AG04450 (cell line): ENCODE results near the gene RAB11B. TPM values are rescaled to one million over a fixed set of nuclear protein-coding genes. Genes with fewer than 3 reads are reported as not detected.
"Not testable (repeated sequence)": the region's sequence is repeated elsewhere in the genome, so short reads cannot be mapped to it uniquely, and the experiment has no call there.

ENCODE experiments used
- CTCF ChIA-PET: fragments of 300-600, 350-600 bp; formaldehyde crosslinking; extraction: SDS; loops from one replicate; lab custom pipeline; 2022; ENCODE audit warnings: antibody characterized with exemption, inconsistent platforms; lab: Charles Lee
- POLR2A ChIA-PET: fragments of 350-600 bp; formaldehyde crosslinking; extraction: SDS; loops from one replicate; lab custom pipeline; 2021; ENCODE audit warnings: antibody characterized with exemption, inconsistent platforms; lab: Yijun Ruan, JAX
- DNase-seq: peaks from one replicate; pipeline ENCODE4 v3.0.0-alpha.2; 2011; ENCODE audit warnings: low read depth, low spot score
- H3K27ac ChIP-seq: one replicate; pipeline ENCODE4 v1.5.1; 2012; ENCODE audit warnings: low read depth, low read length, control low read depth
- H3K27me3 ChIP-seq: one replicate; pipeline ENCODE4 v1.6.0; 2012; ENCODE audit warnings: low read length; ENCODE audit not compliant: control insufficient read depth, insufficient read depth
- H3K4me3 ChIP-seq: 2 replicates; pipeline ENCODE4 v1.5.1; 2011; ENCODE audit warnings: mild to moderate bottlenecking, low read depth, low read length, control low read depth
- H3K9me3 ChIP-seq: 2 replicates; pipeline ENCODE4 v1.5.1; 2012; ENCODE audit warnings: low read length; ENCODE audit not compliant: control insufficient read depth, insufficient read depth
- polyA plus RNA-seq: library from polyadenylated mRNA; depleted of rRNA; stranded (reverse); fragments of >200 nt; gene quantifications from 2 replicates; pipeline ENCODE4 v1.2.3, GENCODE V29; 2011
- TF ChIP-seq, protein P1 (sequence below): IDR thresholded peaks from 2 replicates; pipeline ENCODE4 v1.5.1; 2011; ENCODE audit warnings: low read depth, low read length, control low read depth, inconsistent platforms

RAB11B gene
- polyA plus RNA-seq, 1 experiment: 25.3 TPM

DNA sequence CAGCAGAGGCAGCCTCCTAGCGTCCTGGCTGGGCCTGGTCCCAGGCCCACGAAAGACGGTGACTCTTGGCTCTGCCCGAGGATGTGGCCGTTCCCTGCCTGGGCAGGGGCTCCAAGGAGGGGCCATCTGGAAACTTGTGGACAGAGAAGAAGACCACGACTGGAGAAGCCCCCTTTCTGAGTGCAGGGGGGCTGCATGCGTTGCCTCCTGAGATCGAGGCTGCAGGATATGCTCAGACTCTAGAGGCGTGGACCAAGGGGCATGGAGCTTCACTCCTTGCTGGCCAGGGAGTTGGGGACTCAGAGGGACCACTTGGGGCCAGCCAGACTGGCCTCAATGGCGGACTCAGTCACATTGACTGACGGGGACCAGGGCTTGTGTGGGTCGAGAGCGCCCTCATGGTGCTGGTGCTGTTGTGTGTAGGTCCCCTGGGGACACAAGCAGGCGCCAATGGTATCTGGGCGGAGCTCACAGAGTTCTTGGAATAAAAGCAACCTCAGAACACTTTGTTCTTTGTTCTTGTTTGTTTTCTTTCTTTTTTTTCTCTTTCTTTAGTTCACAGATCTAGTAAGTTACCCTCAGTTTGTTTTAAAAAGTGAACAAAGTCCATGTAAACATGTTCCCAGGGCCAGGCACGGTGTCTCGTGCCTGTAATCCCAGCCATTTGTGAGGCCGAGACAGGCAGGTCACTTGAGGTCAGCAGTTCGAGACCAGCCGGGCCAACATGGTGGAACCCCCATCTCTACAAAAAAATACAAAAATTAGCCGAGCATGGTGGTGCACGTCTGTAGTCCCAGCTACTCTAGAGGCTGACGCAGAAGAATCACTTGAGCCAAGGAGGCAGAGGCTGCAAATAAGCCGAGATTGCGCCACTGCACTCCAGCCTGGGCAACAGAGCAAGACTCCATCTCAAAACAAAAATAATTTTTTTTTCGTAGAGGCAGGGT lies 16.0 kb upstream of the RAB11B start:
- ChIA-PET CTCF (interaction anchor here (0.6 kb wide), 1 partner anchor 16 kb away, joined by 3 read pairs; the partner anchor contains the start of gene RAB11B), POLR2A (no interaction called here)
- Histone ChIP-seq H3K9me3 (no peaks in the 10 kb centered on the region; the same call in 1 of the 2 replicates), H3K27me3 (no peaks in the 10 kb centered on the region), H3K4me3 (no peak overlapping the region), H3K27ac (no peak overlapping the region)
- TF ChIP-seq, protein P1, sequence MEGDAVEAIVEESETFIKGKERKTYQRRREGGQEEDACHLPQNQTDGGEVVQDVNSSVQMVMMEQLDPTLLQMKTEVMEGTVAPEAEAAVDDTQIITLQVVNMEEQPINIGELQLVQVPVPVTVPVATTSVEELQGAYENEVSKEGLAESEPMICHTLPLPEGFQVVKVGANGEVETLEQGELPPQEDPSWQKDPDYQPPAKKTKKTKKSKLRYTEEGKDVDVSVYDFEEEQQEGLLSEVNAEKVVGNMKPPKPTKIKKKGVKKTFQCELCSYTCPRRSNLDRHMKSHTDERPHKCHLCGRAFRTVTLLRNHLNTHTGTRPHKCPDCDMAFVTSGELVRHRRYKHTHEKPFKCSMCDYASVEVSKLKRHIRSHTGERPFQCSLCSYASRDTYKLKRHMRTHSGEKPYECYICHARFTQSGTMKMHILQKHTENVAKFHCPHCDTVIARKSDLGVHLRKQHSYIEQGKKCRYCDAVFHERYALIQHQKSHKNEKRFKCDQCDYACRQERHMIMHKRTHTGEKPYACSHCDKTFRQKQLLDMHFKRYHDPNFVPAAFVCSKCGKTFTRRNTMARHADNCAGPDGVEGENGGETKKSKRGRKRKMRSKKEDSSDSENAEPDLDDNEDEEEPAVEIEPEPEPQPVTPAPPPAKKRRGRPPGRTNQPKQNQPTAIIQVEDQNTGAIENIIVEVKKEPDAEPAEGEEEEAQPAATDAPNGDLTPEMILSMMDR: no peak
- DNase-seq: no peak

DNA sequence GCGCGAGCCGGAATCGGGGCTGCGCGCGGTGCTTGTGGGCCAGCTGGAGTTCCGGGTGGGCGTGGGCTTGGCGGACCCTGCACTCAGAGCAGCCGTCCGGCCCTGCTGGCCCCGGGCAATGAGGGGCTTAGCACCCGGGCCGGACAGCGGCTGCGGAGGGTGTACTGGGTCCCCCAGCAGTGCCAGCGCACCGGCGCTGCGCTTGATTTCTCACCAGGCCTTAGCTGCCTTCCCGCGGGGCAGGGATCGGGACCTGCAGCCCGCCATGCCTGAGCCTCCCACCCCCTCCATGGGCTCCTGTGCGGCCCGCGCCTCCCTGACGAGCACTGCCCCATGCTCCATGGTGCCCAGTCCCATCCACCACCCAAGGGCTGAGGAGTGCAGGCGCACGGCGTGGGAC lies 14.4 kb upstream of the RAB11B start:
- H3K27ac ChIP-seq, H3K27me3 ChIP-seq, H3K4me3 ChIP-seq, CTCF ChIA-PET, H3K9me3 ChIP-seq, POLR2A ChIA-PET, DNase-seq: not testable (repeated sequence)

DNA sequence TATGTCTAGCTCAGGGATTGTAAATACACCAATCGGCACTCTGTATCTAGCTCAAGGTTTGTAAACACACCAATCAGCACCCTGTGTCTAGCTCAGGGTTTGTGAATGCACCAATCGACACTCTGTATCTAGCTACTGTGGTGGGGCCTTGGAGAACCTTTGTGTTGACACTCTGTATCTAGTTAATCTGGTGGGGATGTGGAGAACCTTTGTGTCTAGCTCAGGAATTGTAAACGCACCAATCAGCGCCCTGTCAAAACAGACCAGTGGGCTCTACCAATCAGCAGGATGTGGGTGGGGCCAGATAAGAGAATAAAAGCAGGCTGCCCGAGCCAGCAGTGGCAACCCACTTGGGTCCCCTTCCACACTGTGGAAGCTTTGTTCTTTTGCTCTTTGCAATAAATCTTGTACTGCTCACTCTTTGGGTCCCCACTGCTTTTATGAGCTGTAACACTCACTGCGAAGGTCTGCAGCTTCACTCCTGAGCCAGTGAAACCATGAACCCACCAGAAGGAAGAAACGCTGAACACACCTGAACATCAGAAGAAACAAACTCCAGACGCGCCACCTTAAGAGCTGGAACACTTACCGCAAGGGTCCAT lies 13.7 kb upstream of the RAB11B start:
- POLR2A ChIA-PET, CTCF ChIA-PET, H3K9me3 ChIP-seq, H3K27ac ChIP-seq, H3K27me3 ChIP-seq, H3K4me3 ChIP-seq, DNase-seq: not testable (repeated sequence)

DNA sequence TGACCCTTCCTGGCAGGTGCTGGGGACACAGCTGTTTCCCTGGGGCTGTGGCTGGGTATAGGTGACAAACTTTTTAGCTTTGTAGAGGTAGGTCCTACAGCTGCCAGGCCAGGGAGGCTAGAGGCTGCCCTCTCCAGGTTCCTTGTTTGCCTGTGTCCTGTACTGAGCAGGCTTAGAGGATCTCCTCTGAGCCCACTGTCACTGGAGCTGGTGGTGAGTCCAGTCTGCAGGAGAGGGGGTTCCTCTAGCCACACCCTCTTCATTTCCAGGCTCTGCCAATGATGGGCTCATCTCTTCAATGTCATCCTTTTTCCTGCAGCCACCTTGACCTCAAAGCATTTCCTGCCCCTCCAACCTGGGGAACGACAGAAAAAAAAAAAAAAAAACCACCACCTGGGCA lies 12.6 kb upstream of the RAB11B start:
- no peaks in the 10 kb centered on the region for H3K27me3 ChIP-seq
- no peak for DNase-seq
- POLR2A ChIA-PET: interaction anchor here (0.6 to 1.2 kb wide), 2 partner anchors 12 to 73 kb away, joined by 3 read pairs; partner anchors contain the start of gene RAB11B
- H3K27ac ChIP-seq: no peak overlapping the region
- no peak overlapping the region for H3K4me3 ChIP-seq
- CTCF ChIA-PET: interaction anchor here (0.6 kb wide), 1 partner anchor 17 kb away, joined by 3 read pairs; no protein-coding TSS in a partner anchor
- TF ChIP-seq, protein P1: no peak
- no peaks in the 10 kb centered on the region; the same call in 1 of the 2 replicates for H3K9me3 ChIP-seq

DNA sequence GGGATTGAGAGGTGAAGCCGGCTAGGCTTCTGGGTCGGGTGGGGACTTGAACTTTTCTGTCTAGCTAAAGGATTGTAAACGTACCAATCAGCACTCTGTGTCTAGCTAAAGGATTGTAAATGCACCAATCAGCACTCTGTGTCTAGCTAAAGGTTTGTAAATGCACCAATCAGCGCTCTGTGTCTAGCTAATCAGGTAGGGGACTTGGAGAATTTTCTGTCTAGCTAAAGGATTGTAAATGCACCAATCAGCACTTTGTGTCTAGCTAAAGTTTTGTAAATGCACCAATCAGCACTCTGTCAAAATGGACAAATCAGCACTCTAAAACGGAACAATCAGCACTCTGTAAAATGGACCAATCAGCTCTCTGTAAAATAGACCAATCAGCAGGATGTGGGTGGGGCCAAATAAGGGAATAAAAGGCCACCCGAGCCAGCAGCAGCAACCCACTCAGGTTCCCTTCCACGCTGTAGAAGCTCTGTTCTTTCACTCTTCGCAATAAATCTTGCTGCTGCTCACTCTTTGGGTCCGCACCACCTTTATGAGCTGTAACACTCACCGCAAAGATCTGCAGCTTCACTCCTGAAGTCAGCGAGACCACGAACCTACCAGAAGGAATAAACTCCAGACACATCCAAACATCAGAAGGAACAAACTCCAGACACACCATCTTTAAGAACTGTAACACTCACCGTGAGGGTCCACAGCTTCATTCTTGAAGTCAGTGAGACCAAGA lies 10.8 kb upstream of the RAB11B start:
- H3K9me3 ChIP-seq, H3K27me3 ChIP-seq, DNase-seq, H3K27ac ChIP-seq, H3K4me3 ChIP-seq, POLR2A ChIA-PET: not testable (repeated sequence)
- CTCF ChIA-PET: interaction anchor here (0.6 to 2.6 kb wide), 2 partner anchors 26 to 111 kb away, joined by 3 to 10 read pairs; no protein-coding TSS in a partner anchor

DNA sequence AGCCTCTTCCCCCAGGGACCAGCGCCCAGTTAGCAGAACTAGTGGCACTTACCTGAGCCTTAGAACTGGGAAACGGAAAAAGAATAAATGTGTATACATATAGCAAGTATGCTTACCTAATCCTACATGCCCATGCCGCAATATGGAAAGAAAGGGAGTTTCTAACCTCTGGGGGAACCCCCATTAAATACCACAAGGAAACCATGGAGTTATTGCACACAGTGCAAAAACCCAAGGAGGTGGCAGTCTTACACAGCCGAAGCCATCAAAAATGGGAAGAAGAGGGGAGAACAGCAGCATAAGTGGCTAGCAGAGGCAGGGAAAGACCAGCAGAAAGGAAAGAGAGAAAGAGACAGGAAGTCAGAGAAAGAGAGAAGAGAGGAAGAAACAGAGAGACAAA lies 5.6 kb upstream of the RAB11B start:
- H3K27ac ChIP-seq, H3K4me3 ChIP-seq, POLR2A ChIA-PET, CTCF ChIA-PET, DNase-seq, H3K27me3 ChIP-seq, H3K9me3 ChIP-seq: not testable (repeated sequence)

DNA sequence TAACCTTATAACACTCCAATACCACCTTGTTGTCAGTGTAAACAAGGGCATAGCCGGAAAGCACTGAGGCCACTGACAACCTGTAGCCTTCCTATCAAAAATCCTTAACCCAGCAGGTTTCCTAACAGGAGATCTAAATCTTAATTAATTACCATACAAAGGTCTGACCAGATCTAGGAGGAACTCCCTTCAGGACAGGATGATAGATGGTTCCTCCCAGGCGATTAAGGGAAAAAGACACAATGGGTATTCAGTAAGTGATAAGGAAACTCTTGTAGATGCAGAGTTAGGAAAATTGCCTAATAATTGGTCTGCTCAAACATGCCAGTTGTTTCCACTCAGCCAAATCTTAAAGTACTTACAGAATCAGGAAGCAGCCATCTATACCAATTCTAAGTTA lies 5.1 kb upstream of the RAB11B start:
- H3K27me3 ChIP-seq, H3K4me3 ChIP-seq, POLR2A ChIA-PET, H3K9me3 ChIP-seq, CTCF ChIA-PET, DNase-seq, H3K27ac ChIP-seq: not testable (repeated sequence)

DNA sequence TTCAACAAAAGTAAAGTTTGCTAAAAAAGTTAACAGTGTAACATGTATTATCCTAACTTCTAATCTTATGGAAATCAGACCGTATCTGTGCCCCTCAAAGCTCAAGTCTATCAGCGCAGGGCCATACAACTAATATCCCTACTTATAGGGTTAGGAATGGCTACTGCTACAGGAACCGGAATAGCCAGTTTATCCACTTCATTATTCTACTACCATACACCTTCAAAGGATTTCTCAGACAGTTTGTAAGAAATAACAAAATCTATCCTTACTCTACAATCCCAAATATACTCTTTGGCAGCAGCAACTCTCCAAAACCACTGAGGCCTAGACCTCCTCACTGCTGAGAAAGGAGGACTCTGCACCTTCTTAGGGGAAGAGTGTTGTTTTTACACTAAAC lies 4.6 kb upstream of the RAB11B start:
- CTCF ChIA-PET, H3K9me3 ChIP-seq, POLR2A ChIA-PET, DNase-seq, H3K4me3 ChIP-seq, H3K27ac ChIP-seq, H3K27me3 ChIP-seq: not testable (repeated sequence)

DNA sequence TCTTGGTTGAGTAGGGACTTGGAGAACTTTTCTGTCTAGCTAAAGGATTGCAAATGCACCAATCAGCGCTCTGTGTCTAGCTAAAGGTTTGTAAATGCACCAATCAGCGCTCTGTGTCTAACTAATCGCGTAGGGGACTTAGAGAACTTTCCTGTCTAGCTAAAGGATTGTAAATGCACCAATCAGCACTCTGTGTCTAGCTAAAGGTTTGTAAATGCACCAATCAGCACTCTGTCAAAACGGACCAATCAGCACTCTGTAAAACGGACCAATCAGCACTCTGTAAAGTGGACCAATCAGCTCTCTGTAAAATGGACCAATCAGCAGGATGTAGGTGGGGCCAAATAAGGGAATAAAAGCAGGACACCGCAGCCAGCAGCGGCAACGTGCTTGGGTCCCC lies 3.7 kb upstream of the RAB11B start:
- H3K27ac ChIP-seq, H3K27me3 ChIP-seq, H3K9me3 ChIP-seq, CTCF ChIA-PET, POLR2A ChIA-PET, H3K4me3 ChIP-seq, DNase-seq: not testable (repeated sequence)
